GM21528 (cell line): ENCODE results near the gene TMEM165.
A peak's percentile ranks its signal among the peaks of the same experiment; 100 is the strongest.

Source experiments
- ATAC-seq: cut with Tn5 transposase; IDR thresholded peaks from one replicate; pipeline ENCODE4 v1.9.1; 2021; ENCODE audit warnings: mild to moderate bottlenecking, moderate library complexity; ENCODE audit not compliant: unreplicated experiment, low FRiP score

Gene TMEM165

DNA sequence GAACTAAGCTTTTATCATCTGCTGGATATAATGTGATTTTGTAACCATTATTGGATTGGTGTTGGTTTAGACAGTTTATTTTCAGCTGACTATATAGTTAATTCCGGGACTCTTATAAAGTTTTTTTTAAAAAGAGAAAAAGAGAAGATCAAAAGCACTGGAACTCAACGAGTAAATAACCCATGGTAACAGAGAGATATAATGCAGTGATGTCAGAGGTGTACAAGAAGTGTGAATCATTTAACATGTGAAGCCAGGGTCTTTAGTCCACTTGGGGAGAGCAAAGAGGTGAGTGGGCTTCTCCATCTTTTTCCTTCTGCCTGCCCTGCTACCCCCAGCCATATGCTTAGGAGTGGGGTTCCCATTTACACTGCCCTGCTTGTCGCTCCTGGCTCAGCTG lies 3.2 kb downstream of the TMEM165 start:
- no peak for ATAC-seq

DNA sequence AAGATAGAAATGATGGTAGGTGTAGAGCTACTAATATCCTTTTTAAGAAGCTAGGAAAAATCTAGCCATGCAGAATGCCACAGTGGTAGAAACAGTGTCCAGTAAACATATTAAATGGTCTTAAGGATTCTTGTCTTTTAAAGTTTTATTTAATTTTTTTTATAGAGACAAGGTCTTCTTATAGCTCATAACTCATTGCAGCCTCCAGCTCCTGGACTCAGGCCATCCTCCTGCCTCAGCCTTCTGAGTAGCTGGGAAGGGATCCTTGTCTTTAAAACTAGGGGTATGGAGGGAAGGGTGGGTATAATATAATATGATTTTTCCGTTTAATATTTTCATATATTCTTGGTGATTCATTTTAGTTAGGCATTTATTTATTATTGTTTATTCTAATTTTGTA lies 3.8 kb downstream of the TMEM165 start:
- no peak for ATAC-seq

DNA sequence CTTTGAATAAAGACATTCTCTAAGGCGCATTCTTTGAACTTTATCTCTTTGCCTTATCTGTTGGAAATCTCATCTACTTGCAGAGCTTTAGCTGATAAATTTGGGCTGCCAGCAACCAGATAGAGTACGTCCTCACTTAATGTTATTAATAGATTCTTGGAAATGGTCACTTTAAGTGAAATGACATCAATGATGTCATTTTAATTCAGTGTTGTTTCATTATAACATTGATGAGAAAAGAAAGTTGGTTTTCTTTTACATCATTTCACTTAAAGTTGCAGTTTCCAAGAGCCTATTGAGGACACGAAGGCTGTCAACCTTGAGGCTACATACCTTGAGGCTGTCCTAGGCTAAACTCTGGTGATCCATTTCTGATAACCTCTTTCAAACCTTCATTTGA lies 9.3 kb downstream of the TMEM165 start:
- ATAC-seq = no peak

GRCh38 chr4:55406545-55406944 lies 10.8 kb downstream of the TMEM165 start:
- ATAC-seq = no peak

DNA sequence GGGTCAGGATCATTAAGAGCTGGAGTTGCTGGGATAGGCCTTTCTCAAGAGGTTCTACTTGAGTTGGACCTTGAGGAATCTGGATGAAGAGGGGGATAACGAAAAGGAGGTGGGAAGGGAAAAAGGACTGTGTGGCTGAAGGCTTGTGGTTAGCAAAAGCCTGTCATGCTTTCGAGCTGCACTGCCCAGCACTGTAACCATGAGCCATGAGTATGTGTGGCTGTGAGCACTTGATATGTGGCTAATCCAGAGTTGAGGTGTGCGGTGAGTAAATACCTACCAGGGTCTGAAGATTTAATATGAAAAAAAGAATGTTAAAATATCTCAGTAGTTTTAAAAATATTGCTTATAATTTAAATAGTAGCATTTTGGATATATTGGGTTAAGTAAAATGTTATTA lies 11.4 kb downstream of the TMEM165 start:
- no peak for ATAC-seq

GRCh38 chr4:55407764-55408163 lies 12.0 kb downstream of the TMEM165 start:
- no peak for ATAC-seq

- no peak for ATAC-seq
Observed at GRCh38 chr4:55409468-55410171, 13.9 kb downstream of the TMEM165 start.

DNA sequence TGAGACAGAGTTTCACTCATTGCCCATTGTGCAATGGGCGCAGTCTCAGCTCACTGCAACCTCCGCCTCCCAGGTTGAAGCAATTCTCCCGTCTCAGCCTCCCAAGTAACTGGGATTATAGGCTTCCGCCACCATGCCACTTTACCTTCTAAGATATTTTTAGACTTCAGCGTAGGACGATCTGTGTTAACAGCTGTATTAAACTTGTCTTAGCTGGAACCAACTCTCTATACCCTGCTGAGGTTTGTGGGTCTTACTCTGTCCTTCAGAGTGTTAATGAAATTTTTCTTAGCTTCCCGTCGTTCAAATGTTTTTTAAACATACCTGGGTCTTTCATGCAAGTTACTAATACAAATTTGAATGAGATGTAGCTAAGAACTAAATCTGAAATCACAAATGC lies 14.7 kb downstream of the TMEM165 start:
- ATAC-seq = no peak

- no peak for ATAC-seq
Observed at GRCh38 chr4:55411621-55412020, 15.9 kb downstream of the TMEM165 start.

- no peak for ATAC-seq
Observed at GRCh38 chr4:55416176-55416575, 20.4 kb downstream of the TMEM165 start.

- ATAC-seq = no peak
Observed at GRCh38 chr4:55424791-55425190, 29.0 kb downstream of the TMEM165 start.

GRCh38 chr4:55431710-55432336 lies 36.1 kb downstream of the TMEM165 start:
- no peak for ATAC-seq

DNA sequence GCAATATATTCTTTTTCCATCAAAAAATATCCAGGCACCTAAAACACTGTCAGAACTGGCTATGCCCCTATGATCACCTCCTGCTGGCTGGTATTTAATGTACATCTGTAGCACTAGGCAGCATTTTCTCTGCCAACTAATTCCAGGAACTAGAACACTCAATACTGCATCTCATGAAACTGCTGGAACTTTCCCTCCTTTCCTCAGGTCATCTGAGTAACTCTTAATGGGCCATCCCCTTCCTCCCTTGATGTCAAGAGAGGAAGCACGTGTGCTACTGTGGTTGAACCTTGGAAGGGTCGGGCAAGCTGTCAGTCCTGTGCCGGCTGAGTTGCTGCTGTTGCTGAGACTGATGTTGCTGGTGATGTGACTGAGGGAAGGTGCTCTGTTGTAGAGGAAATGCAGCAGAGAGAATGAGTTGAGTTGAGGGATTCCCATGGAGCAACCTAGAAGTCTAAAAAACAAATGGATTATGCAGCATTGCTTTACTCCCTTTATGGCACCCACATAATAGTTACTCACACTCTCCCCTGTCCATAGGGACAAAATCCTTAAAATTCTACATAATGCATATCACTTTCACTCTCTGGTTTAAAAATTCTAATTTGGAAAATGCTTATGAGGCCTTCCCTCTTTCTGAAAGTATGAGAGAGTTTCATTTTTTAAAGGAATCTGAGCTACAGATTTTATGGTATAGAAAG lies 39.5 kb downstream of the TMEM165 start:
- ATAC-seq = peak; percentile 60

- ATAC-seq = no peak
Observed at GRCh38 chr4:55437356-55437796, 41.6 kb downstream of the TMEM165 start.

DNA sequence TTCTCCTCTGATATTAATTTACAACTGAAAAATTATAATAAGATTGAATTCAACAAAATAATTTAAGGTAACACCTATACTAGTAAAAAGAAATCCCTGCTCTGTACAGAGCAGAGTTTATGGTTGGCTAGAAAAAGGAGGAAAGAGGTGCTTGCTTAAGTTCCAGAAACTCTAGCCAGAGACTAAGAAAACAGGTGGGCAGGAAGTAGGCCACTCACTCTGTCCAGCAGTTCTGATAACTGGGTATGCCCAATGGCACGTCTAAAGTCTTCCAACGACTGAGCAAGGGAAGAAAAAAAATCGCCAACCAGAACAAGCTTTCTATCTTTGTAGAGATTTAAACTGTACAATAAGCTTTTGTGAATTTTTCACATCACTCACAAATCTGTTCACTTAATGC lies 42.1 kb downstream of the TMEM165 start:
- no peak for ATAC-seq

GRCh38 chr4:55438314-55438713 lies 42.6 kb downstream of the TMEM165 start:
- ATAC-seq = no peak

- ATAC-seq = no peak
Observed at GRCh38 chr4:55439023-55439422, 43.3 kb downstream of the TMEM165 start.

GRCh38 chr4:55440786-55441185 lies 45.0 kb downstream of the TMEM165 start:
- no peak for ATAC-seq

GRCh38 chr4:55442541-55442940 lies 46.8 kb downstream of the TMEM165 start:
- ATAC-seq = no peak

DNA sequence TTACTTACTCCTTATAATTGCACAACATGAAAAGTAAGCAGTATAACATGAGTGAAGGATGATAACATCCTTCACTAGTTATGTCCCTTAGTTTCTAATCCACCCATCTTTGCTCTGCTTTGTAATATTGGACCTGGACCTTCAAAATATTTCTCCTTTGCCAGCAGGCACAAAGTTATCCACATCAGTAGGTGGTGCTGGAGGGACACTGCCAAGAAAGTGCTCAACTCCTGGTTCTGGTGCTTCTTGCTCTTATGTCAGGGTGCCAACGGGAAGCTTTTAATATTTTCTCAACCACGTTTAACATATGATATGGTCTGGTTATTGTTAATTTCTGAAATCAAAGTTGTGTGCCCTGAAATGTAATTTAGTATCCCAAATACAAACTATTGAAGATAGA lies 49.1 kb downstream of the TMEM165 start:
- ATAC-seq = no peak

GRCh38 chr4:55445921-55446577 lies 50.3 kb downstream of the TMEM165 start:
- no peak for ATAC-seq
